ENCODE data around the gene YWHAH.

The YWHAH gene

DNA sequence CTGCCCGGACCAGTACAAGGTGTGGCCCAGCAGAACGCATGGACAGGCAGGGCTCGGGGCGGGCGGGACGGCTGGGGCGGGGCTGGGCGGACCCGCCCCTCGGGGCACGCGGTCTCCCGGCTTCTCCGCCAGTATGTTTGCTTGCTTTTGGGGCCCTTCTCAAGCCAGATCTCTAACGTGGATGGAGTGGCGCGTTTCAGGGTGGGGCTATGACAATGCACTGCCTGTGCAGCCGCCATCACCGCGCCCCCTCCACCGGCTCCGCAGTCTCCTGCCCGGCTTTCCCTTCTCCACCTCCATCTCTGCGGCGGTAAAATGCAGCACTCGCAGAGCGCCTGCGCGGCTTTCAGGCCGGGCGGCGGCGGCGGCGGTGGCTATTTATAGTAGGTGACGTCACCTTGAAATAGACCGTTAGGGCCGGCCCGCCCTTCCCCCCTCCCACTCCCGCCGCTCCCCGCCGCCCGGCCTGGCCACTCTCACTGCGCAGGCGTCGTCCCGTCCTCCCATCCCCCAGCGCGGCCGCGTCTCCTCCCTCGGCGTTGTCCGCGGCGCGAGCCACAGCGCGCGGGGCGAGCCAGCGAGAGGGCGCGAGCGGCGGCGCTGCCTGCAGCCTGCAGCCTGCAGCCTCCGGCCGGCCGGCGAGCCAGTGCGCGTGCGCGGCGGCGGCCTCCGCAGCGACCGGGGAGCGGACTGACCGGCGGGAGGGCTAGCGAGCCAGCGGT lies at the start of gene YWHAH:
Gene YWHAH (plus strand): TSS at position 558 of the 722 bp plus-strand sequence. CDS start 199 bp downstream, outside the sequence.
- peak; percentile 88 for DNase-seq

DNA sequence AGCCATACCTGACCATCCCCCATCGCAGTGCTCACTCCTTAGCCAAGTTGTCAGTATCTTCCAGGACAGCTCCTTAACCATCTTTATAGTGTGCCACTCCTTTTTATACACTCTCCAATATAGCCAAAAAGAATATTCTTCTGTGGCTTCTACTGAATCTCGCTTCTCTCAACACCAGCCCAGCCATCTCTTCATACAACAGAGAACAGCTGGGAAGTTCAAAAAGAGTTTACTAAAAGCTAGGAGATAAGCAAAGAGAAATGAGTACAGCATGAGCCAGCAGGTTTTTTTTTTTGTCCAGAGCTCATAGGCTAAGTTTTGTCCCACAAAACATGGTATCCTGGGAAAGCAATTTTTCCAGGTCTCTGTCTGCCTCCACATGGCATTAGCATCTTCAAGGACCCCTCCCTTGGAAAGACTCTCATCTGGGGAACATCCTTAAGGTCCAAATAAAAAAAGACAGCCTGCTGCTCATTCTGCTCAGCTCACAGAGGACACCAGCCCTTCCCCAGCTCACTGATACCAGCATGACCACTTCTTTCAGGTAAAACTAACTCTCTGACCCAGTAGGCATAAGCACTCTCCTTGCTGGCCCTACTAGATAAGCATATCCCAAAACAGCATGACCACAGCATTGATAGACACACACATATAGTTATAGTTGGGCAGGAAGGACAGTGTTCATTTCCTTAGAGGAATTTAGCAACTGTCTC lies 48.8 kb upstream of the YWHAH start:
- no peak for DNase-seq

DNA sequence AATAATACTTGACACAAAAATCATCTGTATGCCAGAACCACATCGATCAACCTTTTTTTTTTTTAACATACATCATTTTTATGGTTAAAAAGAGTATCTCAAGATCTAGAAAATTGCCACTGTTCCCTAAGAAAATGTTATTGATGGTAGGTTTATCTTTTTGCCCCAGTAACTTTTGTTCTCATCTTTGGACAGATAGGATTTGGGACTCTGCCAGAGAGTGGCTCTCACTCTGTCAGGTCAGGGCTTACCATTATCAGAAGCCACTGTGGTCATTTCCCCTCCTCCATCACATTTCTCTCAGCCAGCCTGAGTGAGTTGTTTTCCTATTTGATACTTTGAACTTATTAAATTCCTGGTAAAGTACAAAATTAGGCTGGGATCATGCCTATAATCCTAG lies 47.9 kb upstream of the YWHAH start:
- no peak for DNase-seq

DNA sequence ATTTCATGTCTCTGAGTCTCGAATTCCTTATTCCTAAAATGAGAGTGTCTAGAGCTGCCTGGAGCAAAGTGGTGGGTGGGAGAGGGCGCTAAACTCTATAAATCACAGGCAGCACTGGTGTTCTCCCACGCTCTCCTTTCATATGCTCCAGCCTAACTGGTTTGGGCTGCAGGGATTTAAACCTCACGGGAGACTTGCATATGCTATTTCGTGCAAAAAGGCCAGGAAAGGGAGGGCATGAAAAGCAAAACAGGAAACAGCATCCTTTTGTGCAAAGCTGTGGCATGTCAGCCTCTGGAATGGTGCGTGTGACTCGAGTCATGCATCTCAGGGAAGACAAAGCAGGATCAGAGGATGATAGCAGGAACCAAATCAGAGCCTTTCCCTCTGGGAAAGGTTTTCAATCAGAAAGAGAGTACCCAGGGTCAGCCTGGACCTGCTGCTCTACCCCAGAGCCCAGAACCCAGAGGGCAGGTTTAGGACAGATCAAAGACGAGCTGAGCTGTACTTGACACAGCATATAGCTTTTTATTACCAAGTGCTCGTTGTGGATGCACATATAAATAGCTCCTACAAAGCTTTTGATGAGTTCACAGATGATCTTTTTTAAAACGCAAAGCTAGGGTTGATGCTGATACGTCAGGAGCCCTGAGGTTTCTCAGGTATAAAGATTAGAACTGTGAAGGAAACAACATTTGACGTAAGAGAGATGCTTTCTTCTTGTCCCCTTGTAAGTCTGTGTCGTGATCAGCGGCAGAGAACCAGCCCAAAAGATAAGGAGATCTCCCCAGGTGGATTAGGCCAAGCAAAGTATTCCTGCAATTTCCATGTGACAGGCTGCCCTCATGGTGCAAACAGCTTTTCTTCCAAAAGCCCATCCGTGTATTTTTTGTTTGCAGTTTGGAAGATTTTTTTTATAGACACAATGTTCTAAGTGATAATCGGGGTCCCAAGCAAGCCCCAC lies 46.2 kb upstream of the YWHAH start:
- DNase-seq: no peak

DNA sequence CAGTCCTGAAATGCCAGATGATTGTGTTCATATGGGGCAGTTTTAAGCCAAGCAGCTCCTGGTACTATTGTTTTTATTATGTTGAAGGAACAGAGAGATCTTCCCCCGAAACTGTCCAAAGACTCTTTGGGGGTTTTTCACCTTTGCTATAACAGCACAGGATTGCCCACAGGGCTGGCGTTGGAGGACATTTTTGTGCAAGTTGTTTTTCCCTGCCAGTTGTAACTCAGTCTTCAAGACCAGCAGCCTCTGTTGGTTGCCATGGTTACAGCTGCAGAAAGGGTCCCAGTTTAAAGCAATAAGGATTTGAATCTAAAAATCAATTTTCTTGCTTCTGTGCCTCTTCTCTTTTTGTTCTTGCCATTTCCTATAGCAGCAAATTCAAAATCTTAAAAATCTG lies 45.4 kb upstream of the YWHAH start:
- no peak for DNase-seq

DNA sequence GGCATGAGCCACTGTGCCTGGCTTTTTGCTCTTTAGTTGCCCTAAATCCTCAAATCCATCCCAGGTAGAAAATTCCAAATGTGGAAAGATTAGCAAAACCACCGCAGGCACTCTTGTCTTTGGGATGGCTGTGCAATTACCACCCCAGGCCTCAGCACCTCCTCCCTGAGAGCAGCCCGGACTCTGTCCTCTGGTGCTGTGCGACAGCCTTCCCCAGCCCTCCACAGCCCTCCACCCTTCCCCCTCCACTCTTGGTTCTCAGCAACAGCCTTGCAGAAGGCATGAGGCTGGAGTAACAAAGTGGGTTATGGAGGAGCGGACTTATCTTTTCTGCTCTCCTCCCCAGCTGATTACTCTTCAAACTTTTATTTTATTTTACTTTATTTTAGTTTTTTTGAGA lies 44.7 kb upstream of the YWHAH start:
- DNase-seq: no peak

DNA sequence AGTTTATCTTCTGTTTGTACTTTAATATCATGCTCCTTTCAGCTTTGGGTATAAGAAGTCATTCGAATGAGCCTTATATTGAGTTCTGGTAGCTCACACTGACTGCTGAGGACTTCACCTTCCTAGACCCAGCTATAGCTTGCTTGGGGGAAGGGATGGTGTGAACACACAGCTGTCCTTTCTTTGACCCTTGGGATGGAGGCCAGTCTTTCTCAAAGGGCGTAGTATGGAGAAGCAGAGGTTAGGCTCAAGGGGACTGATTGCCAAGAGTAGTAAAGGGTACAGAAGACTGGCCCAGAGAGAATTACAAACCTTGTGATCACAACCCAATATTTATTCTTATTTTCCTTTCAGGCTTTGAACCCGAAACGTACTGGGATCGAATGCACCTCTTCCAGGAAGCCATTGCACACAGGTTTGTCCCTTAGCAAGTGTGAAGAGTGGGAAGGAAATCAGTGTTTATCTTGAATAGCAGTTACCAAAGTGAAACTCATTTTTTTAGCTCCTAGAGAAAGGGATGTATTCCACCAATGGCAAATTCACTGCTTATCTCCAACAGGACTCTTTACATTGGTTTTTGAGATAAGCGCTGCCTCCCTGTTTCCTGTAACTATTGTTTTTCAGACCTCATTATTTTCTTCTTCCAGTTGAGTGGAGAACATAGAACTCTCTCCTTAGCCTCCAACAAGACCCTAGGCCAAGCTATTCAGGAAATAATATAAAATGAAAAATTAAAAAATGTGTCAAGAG lies 42.8 kb upstream of the YWHAH start:
- DNase-seq: no peak

DNA sequence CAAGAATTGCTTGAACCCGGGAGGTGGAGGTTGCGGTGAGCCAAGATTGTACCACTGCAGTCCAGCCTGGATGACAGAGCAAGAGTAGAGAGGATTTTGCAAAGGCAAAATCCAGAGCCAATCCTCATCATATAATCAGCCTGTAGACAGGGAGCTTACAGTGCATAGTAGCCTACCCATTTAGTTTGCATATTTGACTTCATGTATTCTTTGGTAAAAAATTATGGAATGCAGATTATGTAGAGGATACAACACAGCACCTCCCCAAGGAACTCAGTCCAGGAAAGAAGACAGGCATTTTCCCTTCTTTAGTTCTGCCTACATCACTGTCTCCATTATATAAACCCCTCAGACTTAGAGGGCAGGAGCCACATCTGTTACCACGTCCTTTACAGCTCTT lies 39.7 kb upstream of the YWHAH start:
- no peak for DNase-seq

DNA sequence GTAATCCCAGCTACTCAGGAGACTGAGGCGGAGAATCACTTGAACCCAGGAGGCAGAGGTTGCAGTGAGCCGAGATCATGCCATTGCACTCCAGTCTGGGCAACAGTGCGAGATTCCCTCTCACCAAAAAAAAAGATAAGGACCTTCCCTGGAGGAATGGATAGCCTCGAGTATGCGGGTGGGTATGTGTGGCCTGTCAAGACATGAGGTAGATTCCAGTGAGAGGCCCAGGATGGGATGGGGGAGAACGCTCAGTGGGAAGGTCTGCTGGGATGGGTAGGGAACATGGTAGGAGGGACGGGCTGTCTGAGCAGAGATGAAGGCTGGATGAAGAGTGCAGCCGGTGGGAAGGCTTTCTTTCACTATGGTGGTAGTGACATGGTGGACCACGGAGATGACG lies 39.0 kb upstream of the YWHAH start:
- DNase-seq: no peak

DNA sequence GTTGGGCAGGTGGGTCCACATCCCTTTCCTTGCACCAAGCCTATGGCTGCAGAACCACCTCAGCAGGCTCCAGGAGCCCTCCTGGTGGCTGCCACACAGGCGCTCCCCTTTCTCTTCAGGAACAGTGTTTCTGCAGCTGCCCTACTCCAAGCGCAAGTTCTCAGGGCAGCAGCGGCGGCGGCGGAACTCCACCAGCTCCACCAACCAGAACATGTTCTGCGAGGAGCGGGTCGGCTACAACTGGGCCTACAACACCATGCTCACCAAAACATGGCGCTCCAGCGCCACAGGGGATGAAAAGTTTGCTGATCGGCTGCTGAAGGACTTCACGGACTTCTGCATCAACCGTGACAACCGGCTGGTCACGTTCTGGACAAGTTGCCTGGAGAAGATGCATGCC lies 38.2 kb upstream of the YWHAH start:
- DNase-seq: no peak

DNA sequence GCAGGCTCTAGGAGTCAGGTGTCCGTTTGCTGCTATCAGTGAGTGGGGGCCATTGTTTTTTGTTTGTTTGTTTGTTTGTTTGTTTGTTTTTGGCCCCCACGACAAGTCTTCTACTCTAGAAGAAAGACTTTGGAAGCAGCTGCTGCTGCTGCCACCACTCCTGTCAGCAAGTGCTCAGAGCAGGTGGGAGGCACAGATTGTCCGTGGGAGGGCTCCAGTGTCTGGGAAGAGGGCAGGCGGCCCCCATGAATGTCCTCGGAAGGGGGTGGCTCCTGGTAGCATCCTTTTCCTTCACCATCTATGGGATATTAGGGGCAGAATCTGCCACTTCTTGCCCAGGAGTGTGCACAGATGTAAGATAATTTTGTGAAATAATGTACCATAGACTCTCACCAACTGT lies 37.8 kb upstream of the YWHAH start:
- no peak for DNase-seq

DNA sequence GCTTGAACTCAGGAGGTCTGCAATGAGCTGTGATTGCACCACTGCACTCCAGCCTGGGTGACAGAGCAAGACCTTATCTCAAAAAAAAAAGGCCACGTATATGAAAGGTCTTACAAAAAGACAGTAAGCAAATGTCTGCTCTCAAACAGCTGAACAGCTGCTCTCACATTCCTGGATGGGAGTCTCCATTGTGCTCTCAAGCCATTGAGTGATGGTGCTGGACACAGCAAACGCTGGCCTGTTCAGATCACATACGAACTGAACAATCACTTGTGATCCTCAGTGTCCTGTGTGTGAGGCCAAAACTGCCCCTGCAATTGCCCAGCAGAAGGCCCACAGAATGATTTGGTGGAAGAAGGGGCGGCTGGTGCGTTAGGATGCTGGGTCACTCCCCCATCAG lies 34.4 kb upstream of the YWHAH start:
- no peak for DNase-seq

DNA sequence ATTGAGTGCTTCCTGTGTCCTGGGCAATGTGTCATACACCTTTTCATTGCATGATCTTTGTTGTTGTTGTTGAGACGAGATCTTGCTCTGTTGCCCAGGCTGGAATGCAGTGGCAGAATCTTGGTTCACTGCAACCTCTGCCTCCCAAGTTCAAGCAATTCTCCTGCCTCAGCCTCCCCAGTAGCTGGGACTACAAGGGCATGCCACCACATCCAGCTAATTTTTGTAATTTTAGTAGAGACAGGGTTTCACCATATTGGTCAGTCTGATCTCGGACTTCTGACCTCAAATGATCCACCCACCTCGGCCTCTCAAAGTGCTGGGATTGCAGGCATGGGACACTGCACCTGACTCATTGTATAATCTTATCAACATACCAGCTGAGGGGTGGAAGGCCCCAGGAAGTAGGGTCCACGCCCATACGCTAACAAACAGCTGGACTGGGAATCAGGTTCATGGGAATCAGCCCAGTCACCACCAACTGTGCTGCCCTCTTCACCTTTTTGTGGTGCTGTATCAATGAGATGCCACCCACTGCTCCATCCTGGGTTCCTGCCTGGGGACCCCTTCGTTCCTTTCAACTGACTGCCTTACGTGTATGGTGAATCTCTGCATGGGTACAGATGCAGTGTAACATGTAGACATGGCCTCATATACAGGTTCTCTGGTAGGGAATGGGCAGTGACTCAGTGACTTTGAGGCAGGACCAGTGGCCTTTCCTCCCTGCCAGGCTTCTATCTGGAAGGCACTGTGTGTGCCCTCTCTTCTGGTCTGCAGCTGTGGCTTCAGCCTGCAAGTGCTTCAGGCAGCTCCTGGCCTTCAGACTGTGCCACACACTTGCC lies 32.5 kb upstream of the YWHAH start:
- no peak for DNase-seq

DNA sequence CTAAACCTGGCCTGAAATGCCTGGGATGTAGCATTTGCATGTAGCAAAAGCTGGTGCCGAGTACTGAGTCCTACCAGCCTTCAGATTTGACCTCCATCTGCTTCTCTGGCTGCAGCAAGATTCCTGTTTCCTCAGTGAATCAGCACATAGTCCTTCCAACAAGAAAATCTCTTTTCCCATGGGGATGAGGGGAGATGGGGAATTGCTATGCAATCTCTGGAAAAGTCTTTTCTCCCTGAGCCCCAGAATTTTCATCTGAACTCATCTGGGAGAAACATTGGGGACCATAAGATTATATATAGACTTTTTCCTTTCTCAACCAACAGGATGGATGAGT lies 32.0 kb upstream of the YWHAH start:
- DNase-seq: no peak

DNA sequence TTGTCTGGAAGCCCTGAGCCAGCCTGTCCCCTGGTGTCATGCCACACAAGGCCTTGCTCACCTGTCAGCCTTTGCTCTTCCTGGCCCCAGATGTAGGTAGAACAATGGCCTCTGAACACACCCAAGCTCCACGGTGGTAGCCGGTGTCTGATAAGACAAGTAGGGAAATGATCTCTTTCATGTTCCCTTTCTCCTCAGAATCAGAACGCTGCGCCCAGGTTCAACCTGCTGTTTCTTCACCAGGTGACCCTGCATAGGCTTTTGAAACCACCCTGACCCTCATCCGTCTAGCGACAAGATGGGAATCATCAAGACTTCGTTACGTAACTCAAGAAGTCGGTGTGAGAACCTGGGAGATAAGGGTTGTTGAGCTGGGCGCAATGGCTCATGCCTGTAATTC lies 28.7 kb upstream of the YWHAH start:
- no peak for DNase-seq

DNA sequence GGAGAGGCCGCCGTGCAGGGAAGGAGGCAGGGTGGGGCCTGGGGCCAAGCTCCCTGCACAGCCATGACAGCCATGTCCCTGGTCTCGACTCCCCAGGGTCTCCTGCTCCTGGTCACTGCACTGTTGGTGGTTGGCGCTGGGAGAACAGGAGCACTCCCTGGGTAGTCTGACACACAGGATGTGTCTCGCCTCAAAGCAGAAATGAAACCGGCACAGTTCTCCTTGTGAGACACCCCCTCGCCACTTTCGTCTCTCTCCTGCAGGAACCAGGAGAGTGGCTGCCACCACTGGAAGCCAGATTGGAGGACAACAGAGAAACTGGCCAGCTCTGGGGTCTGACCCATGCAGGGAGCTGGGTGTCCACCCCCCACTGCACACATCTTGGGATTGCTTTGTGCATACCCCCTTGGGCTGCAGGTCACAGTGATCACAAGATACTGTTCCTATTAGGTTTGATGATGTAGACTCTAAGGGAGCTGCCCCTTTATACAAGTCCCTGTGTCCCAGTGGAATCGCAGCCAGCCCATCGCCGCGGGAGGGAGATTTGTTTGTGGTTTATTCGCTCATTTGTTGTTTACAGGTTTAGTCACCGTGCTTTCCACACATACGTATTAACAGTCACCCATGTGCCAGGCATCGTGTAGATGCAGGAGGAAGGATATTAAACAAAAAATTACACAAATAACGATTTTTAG lies 27.0 kb upstream of the YWHAH start:
- no peak for DNase-seq

DNA sequence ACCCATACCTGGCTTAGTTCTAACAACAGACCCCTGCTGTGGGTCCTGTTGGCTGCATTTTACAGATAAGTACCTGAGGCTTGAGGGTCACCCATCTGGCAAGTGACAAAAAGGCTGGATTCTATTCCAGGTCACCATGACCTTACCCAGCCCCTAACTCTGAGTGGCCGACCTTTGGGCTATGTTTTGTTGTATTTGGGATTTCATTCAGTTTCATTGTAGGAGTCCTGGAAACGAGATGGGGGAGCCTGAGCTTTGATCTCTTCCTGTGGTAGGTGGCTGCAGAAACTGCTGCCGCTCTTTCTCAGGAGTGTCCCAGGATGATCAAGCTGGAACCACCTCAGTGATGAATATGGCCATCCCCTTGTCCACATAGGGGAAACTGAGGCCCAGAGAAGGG lies 24.6 kb upstream of the YWHAH start:
- no peak for DNase-seq

DNA sequence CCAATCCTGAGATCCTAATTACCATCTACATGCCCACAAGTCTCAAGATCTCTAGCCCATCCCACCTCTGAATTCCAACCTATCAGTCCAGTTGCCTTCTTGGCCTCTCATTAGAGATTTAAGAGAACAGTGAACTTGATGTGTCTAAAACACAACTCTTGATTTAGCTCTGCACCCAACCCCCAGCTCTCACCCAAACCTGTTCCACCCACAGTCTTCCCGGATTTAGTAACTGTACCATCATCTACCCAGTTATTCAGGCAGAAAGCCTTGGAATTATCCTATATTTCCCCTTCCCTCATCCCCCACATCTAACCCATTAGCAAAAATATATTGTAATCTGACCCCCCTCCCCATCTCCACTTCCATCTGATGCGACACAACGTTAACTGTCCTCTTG lies 24.0 kb upstream of the YWHAH start:
- DNase-seq: no peak

DNA sequence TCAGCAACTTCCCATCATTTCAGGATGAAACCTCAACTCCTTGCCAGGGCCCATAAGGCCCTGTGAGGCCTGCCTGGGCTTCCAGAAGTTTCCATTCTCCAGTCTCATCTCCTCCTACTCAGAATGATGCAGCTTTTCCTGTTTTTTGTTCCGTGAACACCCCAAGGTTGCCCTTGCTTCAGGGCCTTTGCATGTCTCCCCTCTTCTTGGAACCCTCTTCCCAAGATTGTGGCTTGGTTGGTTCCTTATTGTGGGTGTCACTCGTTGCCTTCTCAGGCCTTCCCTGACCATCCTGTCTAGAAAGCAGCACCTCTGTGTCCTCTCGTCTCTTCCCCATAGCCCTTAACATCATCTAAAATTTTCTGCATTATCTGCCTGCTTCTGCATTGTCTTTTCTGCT lies 23.2 kb upstream of the YWHAH start:
- no peak for DNase-seq

DNA sequence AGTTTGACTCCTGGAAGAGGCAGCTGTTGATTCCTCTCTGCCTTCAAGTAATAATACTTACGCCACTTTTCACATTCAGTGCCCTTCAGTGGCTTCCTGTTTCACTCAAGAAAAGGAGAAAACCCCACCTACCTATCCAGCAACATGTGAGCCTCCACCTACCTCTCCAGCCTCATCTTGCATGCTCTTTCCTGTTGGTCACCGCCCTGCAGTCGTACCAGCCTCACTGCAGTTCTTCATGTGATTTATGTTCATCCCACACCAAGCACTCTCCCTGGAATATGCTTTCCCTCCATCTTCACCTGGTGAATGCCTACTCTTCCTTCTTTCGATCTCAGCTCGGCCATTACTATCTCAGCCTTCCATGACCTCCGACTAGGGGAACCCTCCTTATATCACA lies 21.8 kb upstream of the YWHAH start:
- DNase-seq: no peak

DNA sequence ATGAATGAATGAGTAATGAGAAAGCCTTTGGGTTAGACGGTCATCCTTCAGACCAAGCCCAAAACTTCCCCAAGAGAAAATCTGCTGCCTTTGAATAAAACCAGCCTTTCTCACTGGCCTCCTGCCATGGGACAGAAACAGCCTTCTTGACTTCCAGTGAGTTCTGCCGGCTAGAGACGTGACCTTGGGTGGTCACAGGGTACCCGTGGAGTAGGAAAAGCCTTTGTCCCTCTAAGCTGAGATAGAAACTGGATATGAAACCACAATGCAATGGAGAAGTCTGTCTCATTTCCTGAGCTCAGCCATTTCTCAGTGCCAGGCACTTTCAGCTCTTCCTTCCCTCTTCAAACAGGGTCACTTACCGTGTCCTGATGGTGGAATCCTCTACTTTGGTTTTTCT lies 21.2 kb upstream of the YWHAH start:
- no peak for DNase-seq
